SK-N-SH treated with all-trans-retinoic acid at 6 μM for 48 hours (cell line): ENCODE data around the gene GREM2.
A peak's percentile ranks its signal among the peaks of the same experiment; 100 is the strongest.

Source experiments
- ATAC-seq: fragments of 200-7000 bp; cut with Tn5 transposase; 3 replicates; pipeline ENCODE4 v1.9.1; 2020; ENCODE audit warnings: mild to moderate bottlenecking, moderate library complexity
- BACH2 ChIP-seq: fragments of 250-450 bp; sonication (Bioruptor Pico); IDR thresholded peaks from 2 replicates; pipeline ENCODE4 v1.9.0; 2021; ENCODE audit warnings: mild to moderate bottlenecking, borderline replicate concordance
- CSDC2 ChIP-seq: fragments of 250-450 bp; sonication (Bioruptor Pico); IDR thresholded peaks from 2 replicates; pipeline ENCODE4 v1.5.0; 2020; ENCODE audit warnings: mild to moderate bottlenecking, moderate library complexity
- ESRRG ChIP-seq: fragments of 250-450 bp; sonication (Bioruptor Pico); IDR thresholded peaks from 2 replicates; pipeline ENCODE4 v1.6.1; 2021; ENCODE audit warnings: mild to moderate bottlenecking
- GLIS3 ChIP-seq: fragments of 250-450 bp; sonication (Bioruptor Pico); IDR thresholded peaks from 2 replicates; pipeline ENCODE4 v1.5.0; 2020; ENCODE audit warnings: mild to moderate bottlenecking, moderate library complexity
- ISL1 ChIP-seq: fragments of 250-450 bp; sonication (Bioruptor Pico); IDR thresholded peaks from 2 replicates; pipeline ENCODE4 v2.1.2; 2022; ENCODE audit warnings: mild to moderate bottlenecking, moderate library complexity
- OSR1 ChIP-seq: fragments of 250-450 bp; sonication (Bioruptor Pico); IDR thresholded peaks from 2 replicates; pipeline ENCODE4 v1.8.0; 2022; ENCODE audit warnings: moderate library complexity, mild to moderate bottlenecking, inconsistent platforms
- PPARA ChIP-seq: fragments of 250-450 bp; sonication (Bioruptor Pico); IDR thresholded peaks from 2 replicates; pipeline ENCODE4 v1.5.0; 2020; ENCODE audit warnings: mild to moderate bottlenecking, borderline replicate concordance
- RARB ChIP-seq: fragments of 250-450 bp; sonication (Bioruptor Pico); IDR thresholded peaks from 2 replicates; pipeline ENCODE4 v1.8.0; 2021; ENCODE audit warnings: mild to moderate bottlenecking, moderate library complexity
- SNAI2 ChIP-seq: fragments of 250-450 bp; sonication (Bioruptor Pico); IDR thresholded peaks from 2 replicates; pipeline ENCODE4 v1.5.0; 2020; ENCODE audit warnings: mild to moderate bottlenecking, moderate library complexity
- ZC3H10 ChIP-seq: fragments of 250-450 bp; sonication (Bioruptor Pico); IDR thresholded peaks from 2 replicates; pipeline ENCODE4 v1.5.1; 2021; ENCODE audit warnings: mild to moderate bottlenecking, moderate library complexity
- ZFP3 ChIP-seq: fragments of 250-450 bp; sonication (Bioruptor Pico); IDR thresholded peaks from 2 replicates; pipeline ENCODE4 v1.5.0; 2020; ENCODE audit warnings: mild to moderate bottlenecking, moderate library complexity
- ZNF565 ChIP-seq: fragments of 450-650 bp; formaldehyde crosslinking; conservative IDR thresholded peaks from 2 replicates; pipeline ENCODE4 v1.5.0; 2020; ENCODE audit warnings: low read depth, mild to moderate bottlenecking, moderate library complexity
- ZNF70 ChIP-seq: fragments of 450-650 bp; formaldehyde crosslinking; IDR thresholded peaks from 2 replicates; pipeline ENCODE4 v1.5.0; 2020; ENCODE audit warnings: mild to moderate bottlenecking, moderate library complexity
- ZNF8 ChIP-seq: fragments of 450-650 bp; formaldehyde crosslinking; IDR thresholded peaks from 2 replicates; pipeline ENCODE4 v1.5.0; 2020; ENCODE audit warnings: mild to moderate bottlenecking, moderate library complexity
- TF ChIP-seq, protein P1 (sequence below): fragments of 250-450 bp; sonication (Bioruptor Pico); IDR thresholded peaks from 2 replicates; pipeline ENCODE4 v1.5.0; 2020; ENCODE audit warnings: mild to moderate bottlenecking, moderate library complexity
- TF ChIP-seq, protein P2 (sequence below): fragments of 250-450 bp; sonication (Bioruptor Pico); IDR thresholded peaks from 2 replicates; pipeline ENCODE4 v1.8.0; 2020; ENCODE audit warnings: mild to moderate bottlenecking, moderate library complexity, borderline replicate concordance
- TF ChIP-seq, protein P3 (sequence below): fragments of 250-450 bp; sonication (Bioruptor Pico); IDR thresholded peaks from 2 replicates; pipeline ENCODE4 v1.5.1; 2020; ENCODE audit warnings: low read depth, mild to moderate bottlenecking, moderate library complexity

Gene GREM2

DNA sequence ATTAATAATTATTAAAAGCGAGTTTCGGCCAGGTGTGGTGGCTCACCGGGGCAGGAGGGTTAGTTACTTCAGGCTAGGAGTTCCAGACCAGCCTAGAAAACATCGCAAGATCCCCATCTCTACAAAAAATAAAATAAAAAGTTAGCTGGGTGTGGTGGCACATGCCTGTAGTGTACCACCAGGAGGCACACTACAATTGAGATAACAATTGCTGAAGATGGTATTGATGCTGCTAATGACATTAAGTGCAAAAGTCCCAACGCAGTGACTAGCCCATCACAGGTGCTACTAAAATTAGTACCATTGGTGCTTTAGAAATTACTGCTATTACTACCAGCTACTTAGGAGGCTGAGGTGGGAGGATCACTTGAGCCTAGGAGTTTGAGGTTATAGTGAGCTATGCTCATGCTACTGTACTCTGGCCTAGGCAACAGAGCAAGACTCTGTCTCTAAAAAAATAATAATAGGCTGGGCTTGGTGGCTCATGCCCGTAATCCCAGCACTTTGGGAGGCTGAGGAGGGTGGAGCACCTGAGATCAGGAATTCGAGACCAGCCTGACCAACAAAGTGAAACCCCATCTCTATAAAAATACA lies 156.6 kb downstream of the GREM2 start:
- TF ChIP-seq ZFP3 (CRISPR knock-in tag): no peak
- TF ChIP-seq, all 23 proteins: peak for 0
- peak; percentile 52 for ATAC-seq

DNA sequence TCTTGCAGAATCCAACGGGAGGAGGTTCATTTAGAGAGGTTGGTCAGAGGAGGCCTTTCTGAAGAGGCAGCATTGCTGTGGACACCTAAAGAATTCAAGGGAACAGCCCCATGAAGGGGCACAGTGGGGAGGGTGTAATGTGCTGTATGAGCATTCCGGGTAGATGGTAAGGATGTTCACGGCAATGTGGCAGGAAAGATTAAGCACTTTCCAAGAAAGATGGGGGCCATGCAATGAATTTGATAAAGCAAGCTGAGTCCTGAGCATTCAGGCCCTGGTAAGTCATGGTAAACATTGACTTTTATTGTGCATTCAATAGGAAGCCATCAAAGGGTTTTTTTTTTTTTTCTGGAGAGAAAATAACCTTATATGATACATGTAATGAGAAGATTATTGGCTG lies 166.6 kb downstream of the GREM2 start:
- TF ChIP-seq ISL1 (CRISPR knock-in tag) (no peak), ZNF565 (CRISPR knock-in tag) (no peak), CSDC2 (CRISPR knock-in tag) (no peak), ZNF8 (no peak), ESRRG (CRISPR knock-in tag) (no peak), ZNF70 (no peak), BACH2 (CRISPR knock-in tag) (no peak)
- TF ChIP-seq, protein P1, sequence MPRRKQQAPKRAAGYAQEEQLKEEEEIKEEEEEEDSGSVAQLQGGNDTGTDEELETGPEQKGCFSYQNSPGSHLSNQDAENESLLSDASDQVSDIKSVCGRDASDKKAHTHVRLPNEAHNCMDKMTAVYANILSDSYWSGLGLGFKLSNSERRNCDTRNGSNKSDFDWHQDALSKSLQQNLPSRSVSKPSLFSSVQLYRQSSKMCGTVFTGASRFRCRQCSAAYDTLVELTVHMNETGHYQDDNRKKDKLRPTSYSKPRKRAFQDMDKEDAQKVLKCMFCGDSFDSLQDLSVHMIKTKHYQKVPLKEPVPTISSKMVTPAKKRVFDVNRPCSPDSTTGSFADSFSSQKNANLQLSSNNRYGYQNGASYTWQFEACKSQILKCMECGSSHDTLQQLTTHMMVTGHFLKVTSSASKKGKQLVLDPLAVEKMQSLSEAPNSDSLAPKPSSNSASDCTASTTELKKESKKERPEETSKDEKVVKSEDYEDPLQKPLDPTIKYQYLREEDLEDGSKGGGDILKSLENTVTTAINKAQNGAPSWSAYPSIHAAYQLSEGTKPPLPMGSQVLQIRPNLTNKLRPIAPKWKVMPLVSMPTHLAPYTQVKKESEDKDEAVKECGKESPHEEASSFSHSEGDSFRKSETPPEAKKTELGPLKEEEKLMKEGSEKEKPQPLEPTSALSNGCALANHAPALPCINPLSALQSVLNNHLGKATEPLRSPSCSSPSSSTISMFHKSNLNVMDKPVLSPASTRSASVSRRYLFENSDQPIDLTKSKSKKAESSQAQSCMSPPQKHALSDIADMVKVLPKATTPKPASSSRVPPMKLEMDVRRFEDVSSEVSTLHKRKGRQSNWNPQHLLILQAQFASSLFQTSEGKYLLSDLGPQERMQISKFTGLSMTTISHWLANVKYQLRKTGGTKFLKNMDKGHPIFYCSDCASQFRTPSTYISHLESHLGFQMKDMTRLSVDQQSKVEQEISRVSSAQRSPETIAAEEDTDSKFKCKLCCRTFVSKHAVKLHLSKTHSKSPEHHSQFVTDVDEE (CRISPR knock-in tag): no peak
- TF ChIP-seq, protein P2, sequence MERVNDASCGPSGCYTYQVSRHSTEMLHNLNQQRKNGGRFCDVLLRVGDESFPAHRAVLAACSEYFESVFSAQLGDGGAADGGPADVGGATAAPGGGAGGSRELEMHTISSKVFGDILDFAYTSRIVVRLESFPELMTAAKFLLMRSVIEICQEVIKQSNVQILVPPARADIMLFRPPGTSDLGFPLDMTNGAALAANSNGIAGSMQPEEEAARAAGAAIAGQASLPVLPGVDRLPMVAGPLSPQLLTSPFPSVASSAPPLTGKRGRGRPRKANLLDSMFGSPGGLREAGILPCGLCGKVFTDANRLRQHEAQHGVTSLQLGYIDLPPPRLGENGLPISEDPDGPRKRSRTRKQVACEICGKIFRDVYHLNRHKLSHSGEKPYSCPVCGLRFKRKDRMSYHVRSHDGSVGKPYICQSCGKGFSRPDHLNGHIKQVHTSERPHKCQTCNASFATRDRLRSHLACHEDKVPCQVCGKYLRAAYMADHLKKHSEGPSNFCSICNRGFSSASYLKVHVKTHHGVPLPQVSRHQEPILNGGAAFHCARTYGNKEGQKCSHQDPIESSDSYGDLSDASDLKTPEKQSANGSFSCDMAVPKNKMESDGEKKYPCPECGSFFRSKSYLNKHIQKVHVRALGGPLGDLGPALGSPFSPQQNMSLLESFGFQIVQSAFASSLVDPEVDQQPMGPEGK (CRISPR knock-in tag): no peak

DNA sequence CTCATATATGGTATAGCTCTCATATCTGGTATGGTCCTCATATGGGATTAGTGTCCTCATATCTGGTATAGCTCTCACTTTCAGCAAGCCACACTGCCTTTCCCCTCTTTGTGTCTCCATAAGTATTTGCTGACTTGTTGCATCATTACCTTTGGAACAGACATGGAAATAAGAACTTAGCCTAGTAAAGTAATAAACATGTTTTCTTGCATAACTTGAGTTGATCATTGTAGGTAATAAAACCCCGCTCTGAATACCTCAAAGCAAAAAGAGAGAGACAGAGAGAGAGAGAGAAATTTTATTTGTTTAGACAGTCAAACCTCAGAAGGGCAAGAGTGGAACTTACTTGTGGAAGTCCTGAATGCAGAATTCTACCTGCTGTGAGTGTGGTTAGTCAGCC lies 170.3 kb downstream of the GREM2 start:
- TF ChIP-seq RARB (no peak), SNAI2 (CRISPR knock-in tag) (no peak), ZNF8 (no peak), OSR1 (CRISPR knock-in tag) (no peak), ZNF70 (no peak), CSDC2 (CRISPR knock-in tag) (no peak), ZNF565 (CRISPR knock-in tag) (no peak), GLIS3 (CRISPR knock-in tag) (no peak), ZC3H10 (CRISPR knock-in tag) (no peak), PPARA (CRISPR knock-in tag) (no peak), ESRRG (CRISPR knock-in tag) (no peak)
- TF ChIP-seq, protein P3, sequence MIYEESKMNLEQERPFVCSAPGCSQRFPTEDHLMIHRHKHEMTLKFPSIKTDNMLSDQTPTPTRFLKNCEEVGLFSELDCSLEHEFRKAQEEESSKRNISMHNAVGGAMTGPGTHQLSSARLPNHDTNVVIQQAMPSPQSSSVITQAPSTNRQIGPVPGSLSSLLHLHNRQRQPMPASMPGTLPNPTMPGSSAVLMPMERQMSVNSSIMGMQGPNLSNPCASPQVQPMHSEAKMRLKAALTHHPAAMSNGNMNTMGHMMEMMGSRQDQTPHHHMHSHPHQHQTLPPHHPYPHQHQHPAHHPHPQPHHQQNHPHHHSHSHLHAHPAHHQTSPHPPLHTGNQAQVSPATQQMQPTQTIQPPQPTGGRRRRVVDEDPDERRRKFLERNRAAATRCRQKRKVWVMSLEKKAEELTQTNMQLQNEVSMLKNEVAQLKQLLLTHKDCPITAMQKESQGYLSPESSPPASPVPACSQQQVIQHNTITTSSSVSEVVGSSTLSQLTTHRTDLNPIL (CRISPR knock-in tag): no peak
- TF ChIP-seq, protein P2 (CRISPR knock-in tag): no peak

More for the DNA sequence above, 166.6 kb downstream of the GREM2 start:
- no peak for ATAC-seq

More for the DNA sequence above, 170.3 kb downstream of the GREM2 start:
- ATAC-seq: no peak
